Measurements from ENCODE around the gene TFR2.
"Not testable (repeated sequence)": the region's sequence is repeated elsewhere in the genome, so short reads cannot be mapped to it uniquely, and the experiment has no call there.

TFR2 gene

DNA sequence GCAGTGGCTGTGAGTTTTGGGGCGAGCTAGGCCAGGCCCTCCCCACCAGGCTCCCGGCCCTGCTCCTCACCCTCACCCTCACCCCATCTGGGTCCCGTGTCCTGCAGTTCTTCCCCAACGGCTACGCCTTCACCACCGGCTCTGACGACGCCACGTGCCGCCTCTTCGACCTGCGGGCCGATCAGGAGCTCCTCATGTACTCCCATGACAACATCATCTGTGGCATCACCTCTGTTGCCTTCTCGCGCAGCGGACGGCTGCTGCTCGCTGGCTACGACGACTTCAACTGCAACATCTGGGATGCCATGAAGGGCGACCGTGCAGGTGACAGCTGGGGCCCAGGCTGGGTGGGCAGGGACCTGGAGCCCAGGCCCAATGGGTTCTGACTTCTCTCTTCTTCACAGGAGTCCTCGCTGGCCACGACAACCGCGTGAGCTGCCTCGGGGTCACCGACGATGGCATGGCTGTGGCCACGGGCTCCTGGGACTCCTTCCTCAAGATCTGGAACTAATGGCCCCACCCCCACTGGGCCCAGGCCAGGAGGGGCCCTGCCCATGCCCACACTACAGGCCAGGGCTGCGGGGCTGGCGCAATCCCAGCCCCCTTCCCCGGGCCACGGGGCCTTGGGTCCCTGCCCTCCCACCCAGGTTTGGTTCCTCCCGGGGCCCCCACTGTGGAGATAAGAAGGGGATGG is 37.1 kb upstream of the TFR2 start:
- no peak for DNase-seq (ENCODE audit: low spot score)

DNA sequence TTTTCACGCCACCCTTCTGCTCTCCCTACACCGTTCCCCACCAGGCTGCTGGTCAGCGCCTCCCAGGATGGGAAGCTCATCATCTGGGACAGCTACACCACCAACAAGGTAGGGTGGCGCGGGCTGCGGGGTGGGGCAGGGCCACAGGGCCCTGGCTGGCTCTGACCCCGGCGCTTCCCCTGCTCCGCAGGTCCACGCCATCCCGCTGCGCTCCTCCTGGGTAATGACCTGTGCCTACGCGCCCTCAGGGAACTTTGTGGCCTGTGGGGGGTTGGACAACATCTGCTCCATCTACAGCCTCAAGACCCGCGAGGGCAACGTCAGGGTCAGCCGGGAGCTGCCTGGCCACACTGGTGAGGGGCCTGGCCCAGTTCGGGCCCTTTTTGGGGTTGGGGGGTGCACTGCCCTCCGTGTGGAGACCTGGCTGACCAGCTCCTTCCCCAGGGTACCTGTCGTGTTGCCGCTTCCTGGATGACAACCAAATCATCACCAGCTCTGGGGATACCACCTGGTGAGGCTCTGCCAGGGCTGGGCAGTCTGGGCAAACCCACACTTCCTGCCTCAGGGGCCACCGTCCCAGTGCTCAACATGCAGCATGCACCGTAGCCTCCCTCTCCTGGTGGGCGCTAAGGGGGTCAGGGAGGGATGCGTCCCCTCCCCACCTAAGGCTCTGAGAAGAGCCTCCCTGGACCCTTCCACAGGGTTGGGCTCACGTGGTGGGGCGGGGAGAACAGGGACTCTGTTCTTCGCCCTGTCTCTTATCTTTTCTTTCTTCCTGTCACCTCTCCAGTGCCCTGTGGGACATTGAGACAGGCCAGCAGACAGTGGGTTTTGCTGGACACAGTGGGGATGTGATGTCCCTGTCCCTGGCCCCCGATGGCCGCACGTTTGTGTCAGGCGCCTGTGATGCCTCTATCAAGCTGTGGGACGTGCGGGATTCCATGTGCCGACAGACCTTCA is 36.2 kb upstream of the TFR2 start:
- DNase-seq (ENCODE audit: low spot score): no peak

GRCh38 chr7:100676501-100677306 is 35.4 kb upstream of the TFR2 start:
- DNase-seq (ENCODE audit: low spot score): no peak

DNA sequence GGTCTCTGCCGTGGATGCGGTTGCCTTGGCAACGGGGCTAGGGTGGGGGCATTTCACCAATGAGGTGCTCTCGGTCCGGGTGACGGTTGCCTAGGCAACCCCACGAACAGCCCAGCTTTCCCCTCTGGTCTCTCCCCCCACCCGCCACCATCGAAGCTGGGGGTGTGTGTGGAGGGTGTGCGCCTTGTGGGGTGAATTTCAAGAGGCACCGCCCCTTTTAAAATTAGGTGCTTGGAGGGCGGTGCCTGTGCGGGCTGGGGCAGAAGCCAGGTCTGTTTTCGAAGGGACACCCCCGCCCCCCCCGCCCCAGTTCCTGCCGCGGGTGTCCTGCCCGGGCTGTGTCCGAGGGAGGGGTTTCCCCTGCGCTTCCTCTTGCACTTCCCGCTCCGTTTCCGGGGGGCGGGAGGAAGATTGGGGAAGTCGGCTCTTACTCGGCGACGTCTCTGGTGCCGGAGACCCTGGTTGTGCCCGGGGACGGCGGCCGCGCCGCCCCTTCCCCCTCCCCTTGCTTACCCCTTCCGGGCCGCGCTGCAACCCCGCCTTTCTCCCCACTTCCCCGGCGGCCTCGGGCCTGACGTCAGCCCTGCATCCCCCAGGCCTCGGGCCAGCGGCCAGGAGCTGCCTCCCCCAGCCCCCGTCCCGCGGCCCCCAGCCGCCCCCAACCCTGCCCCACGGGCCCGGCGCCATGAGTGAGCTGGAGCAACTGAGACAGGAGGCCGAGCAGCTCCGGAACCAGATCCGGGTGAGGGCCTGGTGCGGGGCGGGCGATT is 34.4 kb upstream of the TFR2 start:
- peak; percentile 91 for DNase-seq (ENCODE audit: low spot score)

DNA sequence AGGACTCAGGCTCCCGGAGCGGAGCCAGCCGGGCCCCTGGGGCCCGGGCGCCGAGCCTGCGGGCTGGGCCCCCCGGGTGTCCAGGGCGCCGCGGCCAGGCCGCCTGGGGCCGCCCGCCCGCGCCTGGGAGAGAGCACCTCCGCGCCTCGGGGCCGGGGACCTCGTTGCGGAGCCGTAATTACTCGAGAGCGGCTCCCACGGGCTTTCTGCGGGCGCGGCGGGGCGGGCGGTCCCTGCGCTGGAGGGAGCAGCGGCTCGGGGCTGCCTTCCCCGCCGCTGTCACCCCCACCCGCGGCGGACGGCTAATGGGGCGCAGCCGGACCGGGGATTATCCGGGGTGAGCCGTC is 33.7 kb upstream of the TFR2 start:
- DNase-seq (ENCODE audit: low spot score): no peak

- peak; percentile 32 for DNase-seq (ENCODE audit: low spot score)
These were observed 33.2 kb upstream of the TFR2 start for GRCh38 chr7:100674411-100675104.

- peak; percentile 34 for DNase-seq (ENCODE audit: low spot score)
These were observed 32.6 kb upstream of the TFR2 start for GRCh38 chr7:100673942-100674410.

DNA sequence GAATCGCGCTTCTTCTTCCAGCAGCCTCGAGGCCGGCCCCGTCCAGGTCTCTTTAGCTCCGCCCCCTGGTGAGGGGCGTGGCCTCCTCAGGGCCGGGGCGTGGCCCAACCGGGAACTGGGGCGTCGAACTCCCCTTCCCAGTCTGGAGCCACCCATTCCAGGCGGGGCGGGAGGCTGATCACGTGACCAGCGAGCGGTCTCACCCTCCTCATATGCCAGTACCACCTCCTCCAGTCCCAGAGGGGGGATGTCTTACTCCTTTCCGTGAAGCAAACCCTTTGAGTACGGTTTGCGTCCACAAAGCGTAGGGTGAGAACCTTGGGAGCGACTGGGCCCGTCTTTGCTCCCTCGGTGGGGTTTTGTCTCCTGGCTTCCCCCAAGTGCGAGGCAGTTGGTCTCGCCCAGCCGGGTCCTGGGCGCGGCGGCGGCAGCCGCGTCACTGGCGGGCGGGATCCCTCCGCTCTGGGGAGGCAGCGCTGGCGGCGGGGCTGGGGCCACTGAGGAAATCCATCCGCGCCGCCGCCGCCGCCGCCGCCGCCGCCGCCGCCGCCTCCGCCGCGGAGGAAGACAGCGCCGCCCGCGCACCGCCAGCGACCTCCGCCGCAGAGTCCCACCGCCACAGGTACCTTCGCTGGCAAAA is 32.1 kb upstream of the TFR2 start, which contains the start of gene GNB2:
Gene GNB2, plus strand, starts transcription at position 439 of the 640 bp plus-strand sequence. CDS start 2,526 bp downstream, outside the sequence.
- peak; percentile 99 for DNase-seq (ENCODE audit: low spot score)

GRCh38 chr7:100671353-100672327 is 30.3 kb upstream of the TFR2 start:
- no peak for DNase-seq (ENCODE audit: low spot score)

DNA sequence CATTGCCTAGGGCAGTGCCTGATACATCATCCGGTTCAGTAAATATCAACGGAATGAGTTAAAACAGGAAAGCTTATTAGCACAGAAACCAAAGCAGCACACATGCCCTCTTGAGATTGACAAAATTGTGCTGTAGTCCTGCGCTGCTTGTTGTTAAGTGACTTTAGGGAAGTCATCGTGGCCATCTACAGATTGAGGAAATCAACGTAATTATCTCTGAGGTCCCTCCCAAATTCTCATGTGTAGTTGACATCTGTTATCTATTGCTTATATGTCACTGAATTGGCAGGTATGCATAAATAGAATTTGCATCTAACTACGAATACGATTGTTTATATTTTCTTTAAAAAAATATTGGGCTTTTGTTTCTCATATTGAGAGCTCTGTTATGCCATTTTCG is 28.7 kb upstream of the TFR2 start:
- DNase-seq (ENCODE audit: low spot score): no peak

- not testable (repeated sequence) for DNase-seq (ENCODE audit: low spot score)
These were observed 27.8 kb upstream of the TFR2 start for GRCh38 chr7:100669106-100669505.

DNA sequence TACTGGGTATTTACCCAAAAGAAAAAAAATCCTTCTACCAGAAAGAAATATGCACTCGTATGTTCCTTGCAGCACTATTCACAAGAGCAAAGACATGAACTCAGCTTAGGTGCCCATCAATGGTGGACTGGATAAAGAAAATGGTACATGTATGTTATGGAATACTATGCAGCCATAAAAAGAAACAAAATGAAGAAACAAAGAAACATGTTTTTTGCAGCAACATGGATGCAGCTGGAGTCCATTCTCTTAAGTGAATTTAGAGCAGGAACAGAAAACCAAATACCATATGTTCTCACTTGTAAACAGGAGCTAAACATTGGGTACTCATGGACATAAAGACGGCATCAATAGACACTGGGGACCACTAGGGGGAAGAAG is 26.7 kb upstream of the TFR2 start:
- no peak for DNase-seq (ENCODE audit: low spot score)

DNA sequence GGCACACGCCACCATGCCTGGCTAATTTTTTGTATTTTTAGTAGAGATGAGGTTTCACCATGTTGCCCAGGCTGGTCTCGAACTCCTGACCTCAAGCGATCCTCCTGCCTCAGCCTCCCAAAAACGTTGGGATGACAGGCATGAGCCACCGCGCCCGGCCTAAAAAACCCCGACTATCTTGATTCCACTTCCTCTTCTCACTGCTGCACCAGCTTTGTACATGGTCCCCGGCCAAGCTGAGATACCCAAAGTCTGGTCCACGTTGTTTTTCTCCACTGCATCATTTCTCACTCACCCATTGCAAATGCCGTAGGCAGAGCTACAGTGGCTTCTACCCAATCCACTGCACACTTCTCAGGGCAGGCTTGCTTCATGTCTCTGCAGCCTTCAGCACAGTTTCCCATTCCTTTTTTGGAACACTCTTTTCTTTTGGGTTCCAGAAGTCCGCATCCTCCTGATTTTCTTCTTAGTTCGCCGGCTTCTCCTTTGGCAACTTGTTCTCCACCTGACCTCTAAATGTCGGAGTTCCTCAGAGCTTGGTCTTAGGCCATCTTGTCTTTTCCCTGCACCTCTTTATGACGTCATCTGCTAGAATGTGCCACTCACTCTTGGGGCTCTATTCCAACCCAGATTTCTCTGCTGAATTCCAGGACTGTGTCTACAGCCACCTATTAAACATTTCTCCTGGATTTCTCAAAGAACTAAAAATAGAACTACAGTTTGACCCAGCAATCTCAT is 26.1 kb upstream of the TFR2 start:
- DNase-seq (ENCODE audit: low spot score): no peak

DNA sequence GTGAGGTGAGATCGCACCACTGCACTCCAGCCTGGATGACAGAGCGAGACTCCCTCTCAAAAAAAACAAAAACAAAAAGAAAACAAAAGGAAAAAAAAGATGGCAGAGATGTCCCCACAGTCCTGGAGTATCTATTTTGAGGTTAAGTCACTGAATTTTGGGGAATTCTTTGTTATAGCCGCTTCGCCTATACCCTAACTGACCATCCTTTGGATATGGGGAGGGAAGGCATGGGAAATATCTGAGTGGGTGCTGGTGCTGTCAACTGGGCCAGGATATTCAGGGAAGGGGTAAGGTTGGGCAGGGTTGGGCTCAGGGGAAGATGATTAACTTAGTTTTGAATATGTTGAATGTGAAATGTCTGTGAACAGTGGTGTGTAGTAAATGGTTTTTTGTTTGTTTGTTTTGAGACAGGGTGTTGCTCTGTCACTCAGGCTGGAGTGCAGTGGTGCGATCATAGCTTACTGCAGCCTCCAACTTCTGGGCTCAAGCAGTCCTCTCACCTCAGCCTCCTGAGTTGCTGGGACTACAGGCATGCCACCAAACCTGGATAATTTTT is 23.9 kb upstream of the TFR2 start:
- DNase-seq (ENCODE audit: low spot score): no peak

DNA sequence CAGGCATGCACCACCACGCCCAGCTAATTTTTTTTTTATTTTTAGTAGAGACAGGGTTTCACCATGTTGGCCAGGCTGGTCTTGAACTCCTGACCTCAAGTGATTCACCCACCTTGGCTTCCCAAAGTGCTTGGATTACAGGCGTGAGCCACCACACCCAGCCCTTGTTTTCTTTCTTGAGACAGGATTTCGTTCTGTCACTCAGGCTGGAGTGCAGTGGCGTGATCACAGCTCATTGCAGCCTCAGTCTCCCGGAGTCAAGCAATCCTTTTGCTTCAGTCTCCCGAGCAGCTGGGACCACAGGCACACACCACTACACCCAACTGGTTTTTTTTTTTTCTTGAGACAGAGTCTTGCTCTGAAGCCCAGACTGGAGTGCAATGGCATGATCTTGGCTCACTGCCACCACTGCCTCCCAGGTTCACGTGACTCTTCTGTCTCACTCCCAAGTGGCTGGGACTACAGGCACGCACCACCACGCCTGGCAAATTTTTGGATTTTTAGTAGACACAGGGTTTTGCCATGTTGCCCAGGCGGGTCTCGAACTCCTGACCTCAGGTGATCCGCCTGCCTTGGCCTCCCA is 20.9 kb upstream of the TFR2 start:
- DNase-seq (ENCODE audit: low spot score): not testable (repeated sequence)

- peak; percentile 49 for DNase-seq (ENCODE audit: low spot score)
These were observed 14.7 kb upstream of the TFR2 start, which contains the start of gene ACTL6B for GRCh38 chr7:100655908-100656674. TSS of gene ACTL6B (minus strand) at chr7:100656448. CDS start at chr7:100656354, 94 bp downstream.

All from putamen (tissue), 1 donor.